ENCODE data around the gene MAMDC2. TPM values are rescaled to one million over a fixed set of nuclear protein-coding genes. Genes with fewer than 3 reads are reported as not detected.

MAMDC2 gene
- total and polyA plus RNA-seq, 2 of the 8 experiments (the other 6 are each of a cell fraction or from before 2014, with no cell fraction given) = 6.1 to 15.4 TPM

DNA sequence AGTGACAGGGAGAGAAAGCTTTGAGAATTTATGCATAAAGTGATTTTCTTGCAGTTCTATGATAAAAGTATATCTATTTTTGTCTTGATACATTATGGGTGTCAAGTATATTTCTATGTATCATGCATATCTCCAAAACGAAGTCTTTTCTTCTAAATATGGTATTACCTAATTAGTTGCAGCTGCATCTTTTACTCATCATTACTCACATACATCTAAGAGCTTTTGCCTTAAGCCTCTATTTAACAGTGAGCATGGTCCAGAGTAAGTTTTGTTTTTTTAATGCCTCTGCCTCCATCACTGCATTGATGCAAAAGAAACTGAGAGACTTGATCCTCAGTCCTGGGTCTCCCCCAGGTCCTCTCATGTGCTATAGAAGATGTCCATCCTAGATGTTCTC is 175.1 kb downstream of the MAMDC2 start:
- 91% methylated on average over 1 of the region's 1 CpG; no CpG with 5 or more reads in 1 of the 2 experiments for WGBS, 2 experiments (ENCODE audit: extremely low coverage in 1 of 2, insufficient coverage in 1 of 2, insufficient read length in 1 of 2, insufficient replicate concordance in 2 of 2, low coverage in 1 of 2, low lambda C conversion rate in 2 of 2, missing lambda C conversion rate in 1 of 2)
- no peak for FAIRE-seq
- no peak overlapping the region for H3K4me3 ChIP-seq (ENCODE audit: extremely low read depth in 1 of 4, insufficient read depth in 2 of 4, low read depth in 3 of 4, low read length in 4 of 4)
- no peak for TF ChIP-seq CHD2 (IDR thresholded peaks at IDR 0.05; ENCODE audit: low read length)
- TF ChIP-seq SP1 (IDR thresholded peaks at IDR 0.05; ENCODE audit: low read depth, low read length) = no peak
- no peak for TF ChIP-seq MAFK (IDR thresholded peaks at IDR 0.05; ENCODE audit: low read depth, low read length)
- no peak for TF ChIP-seq BACH1 (IDR thresholded peaks at IDR 0.05; ENCODE audit: low read length)
- TF ChIP-seq SIRT6 (IDR thresholded peaks at IDR 0.05; ENCODE audit: low read length) = no peak
- no peak for TF ChIP-seq KDM4A (IDR thresholded peaks at IDR 0.05; ENCODE audit: low read depth, low read length, severe bottlenecking)

More for the DNA sequence above, 175.1 kb downstream of the MAMDC2 start:
- Histone ChIP-seq H3K23me2 (ENCODE audit: low read depth, low read length) (no peaks in the 10 kb centered on the region), H3K27ac (ENCODE audit: low read depth, low read length) (no peak overlapping the region), H4K91ac (replicated peaks; ENCODE audit: insufficient read length, low read length) (no peak overlapping the region), H3K4me2 (ENCODE audit: insufficient read depth in 1 of 2, low read depth in 2 of 2, low read length in 2 of 2) (no peak overlapping the region), H4K20me1 (replicated peaks in 1 of 2; ENCODE audit: control insufficient read depth in 1 of 2, insufficient read depth in 2 of 2, low read length in 2 of 2) (no peaks in the 10 kb centered on the region), H3K18ac (ENCODE audit: extremely low read depth, low read length) (no peak overlapping the region), H3K4me1 (replicated peaks in 1 of 4; ENCODE audit: control insufficient read depth in 3 of 4, insufficient read depth in 4 of 4, low read length in 3 of 4) (no peaks in the 10 kb centered on the region; a peak in 2 of 7 replicates), H2BK15ac (ENCODE audit: low read length) (no peak overlapping the region), H3K27me3 (replicated peaks in 1 of 4; ENCODE audit: control insufficient read depth in 3 of 4, extremely low read depth in 1 of 4, insufficient read depth in 3 of 4, low read length in 3 of 4) (no peaks in the 10 kb centered on the region), H2BK5ac (ENCODE audit: low read depth, low read length) (no peak overlapping the region), H3K36me3 (ENCODE audit: control insufficient read depth in 2 of 4, insufficient read depth in 4 of 4, low read length in 3 of 4) (no peaks in the 10 kb centered on the region), H4K8ac (ENCODE audit: extremely low read depth, insufficient read depth, low read length) (no peak overlapping the region), H2BK12ac (ENCODE audit: low read depth, low read length) (no peak overlapping the region), H3K9me3 (ENCODE audit: insufficient read depth in 2 of 2, low read depth in 1 of 2, low read length in 1 of 2) (peaks cover 0 to 1% of the 10 kb centered on the region in 2 experiments; a peak in 1 of 4 replicates), H4K5ac (ENCODE audit: insufficient read length, low read depth, low read length) (no peak overlapping the region), H3K14ac (ENCODE audit: insufficient read length) (no peak overlapping the region), H2AFZ (ENCODE audit: low read length) (no peak overlapping the region), H2AK5ac (ENCODE audit: low read depth, low read length) (no peak overlapping the region), H3K79me2 (ENCODE audit: control insufficient read depth in 1 of 2, insufficient read depth in 2 of 2, low read length in 2 of 2) (no peaks in the 10 kb centered on the region), H2BK120ac (replicated peaks; ENCODE audit: low read depth, low read length) (no peak overlapping the region), H3K79me1 (ENCODE audit: low read depth, low read length) (no peaks in the 10 kb centered on the region), H3K23ac (ENCODE audit: insufficient read length) (no peak overlapping the region), H3K56ac (replicated peaks; ENCODE audit: insufficient read length, low read depth, low read length) (no peak overlapping the region), H2BK20ac (ENCODE audit: low read length) (no peak overlapping the region), H3K9ac (replicated peaks in 1 of 4; ENCODE audit: extremely low read depth in 1 of 4, low read depth in 3 of 4, low read length in 3 of 4) (no peak overlapping the region), H3K4ac (replicated peaks; ENCODE audit: insufficient read length, low read depth, low read length) (no peak overlapping the region)
- ChIA-PET POLR2A (ENCODE audit: partially characterized antibody) (no interaction called here), CTCF (ENCODE audit: partially characterized antibody) (interaction anchor here (0.9 to 1.5 kb wide), 3 partner anchors 11 to 108 kb away, joined by 3 to 4 read pairs (median 4); no protein-coding TSS in a partner anchor)
- no peak for DNase-seq (ENCODE audit: low read depth in 1 of 2, low spot score in 2 of 2)

Measured in H1 (cell line).